ENCODE measurements around the gene HAS3. TPM values are rescaled to one million over a fixed set of nuclear protein-coding genes. Genes with fewer than 3 reads are reported as not detected.

Gene HAS3
- total RNA-seq, 4 donors from 2014 or later, result 0.78 to 3.3 (median 1.2) TPM

DNA sequence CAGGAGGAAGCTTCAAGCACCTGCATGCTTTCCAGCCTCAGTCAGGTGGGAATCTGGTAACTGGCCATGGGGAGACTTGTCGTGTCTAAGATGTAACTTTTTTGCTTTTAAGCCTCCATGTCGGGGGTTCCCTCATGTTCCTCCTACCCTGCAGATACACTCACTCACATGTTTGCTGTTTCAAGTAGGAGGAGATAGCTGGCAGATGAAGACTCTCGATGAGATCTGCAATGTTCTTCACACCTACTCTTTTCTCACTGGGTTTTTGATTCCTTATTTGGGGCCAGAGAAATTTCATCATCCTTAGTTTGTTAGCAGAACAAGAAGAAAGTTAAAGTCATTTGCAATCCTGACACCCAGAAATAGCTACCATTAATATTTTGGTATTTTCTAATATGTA, 51.7 kb downstream of the HAS3 start:
- H3K9me3 ChIP-seq, result no peaks in the 10 kb centered on the region
- no peak for TF ChIP-seq POLR2AphosphoS5 (IDR thresholded peaks at IDR 0.05)
- no peak for TF ChIP-seq EP300 (IDR thresholded peaks at IDR 0.05)
- no peak for TF ChIP-seq POLR2A (IDR thresholded peaks at IDR 0.05)
- TF ChIP-seq, protein P1, sequence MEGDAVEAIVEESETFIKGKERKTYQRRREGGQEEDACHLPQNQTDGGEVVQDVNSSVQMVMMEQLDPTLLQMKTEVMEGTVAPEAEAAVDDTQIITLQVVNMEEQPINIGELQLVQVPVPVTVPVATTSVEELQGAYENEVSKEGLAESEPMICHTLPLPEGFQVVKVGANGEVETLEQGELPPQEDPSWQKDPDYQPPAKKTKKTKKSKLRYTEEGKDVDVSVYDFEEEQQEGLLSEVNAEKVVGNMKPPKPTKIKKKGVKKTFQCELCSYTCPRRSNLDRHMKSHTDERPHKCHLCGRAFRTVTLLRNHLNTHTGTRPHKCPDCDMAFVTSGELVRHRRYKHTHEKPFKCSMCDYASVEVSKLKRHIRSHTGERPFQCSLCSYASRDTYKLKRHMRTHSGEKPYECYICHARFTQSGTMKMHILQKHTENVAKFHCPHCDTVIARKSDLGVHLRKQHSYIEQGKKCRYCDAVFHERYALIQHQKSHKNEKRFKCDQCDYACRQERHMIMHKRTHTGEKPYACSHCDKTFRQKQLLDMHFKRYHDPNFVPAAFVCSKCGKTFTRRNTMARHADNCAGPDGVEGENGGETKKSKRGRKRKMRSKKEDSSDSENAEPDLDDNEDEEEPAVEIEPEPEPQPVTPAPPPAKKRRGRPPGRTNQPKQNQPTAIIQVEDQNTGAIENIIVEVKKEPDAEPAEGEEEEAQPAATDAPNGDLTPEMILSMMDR (IDR thresholded peaks at IDR 0.05), result no peak
- peaks cover 0 to 99% of the 10 kb centered on the region in 2 donors for H3K36me3 ChIP-seq
- no peak overlapping the region for H3K4me3 ChIP-seq
- 60 to 65% methylated on average over 1 to 2 of the region's 3 CpGs for WGBS, 2 donors (ENCODE audit: low coverage in 1 of 2)
- no peak for ATAC-seq
- no peaks in the 10 kb centered on the region for H3K27me3 ChIP-seq
- no peaks in the 10 kb centered on the region for H3K4me1 ChIP-seq
- no peak overlapping the region for H3K27ac ChIP-seq

DNA sequence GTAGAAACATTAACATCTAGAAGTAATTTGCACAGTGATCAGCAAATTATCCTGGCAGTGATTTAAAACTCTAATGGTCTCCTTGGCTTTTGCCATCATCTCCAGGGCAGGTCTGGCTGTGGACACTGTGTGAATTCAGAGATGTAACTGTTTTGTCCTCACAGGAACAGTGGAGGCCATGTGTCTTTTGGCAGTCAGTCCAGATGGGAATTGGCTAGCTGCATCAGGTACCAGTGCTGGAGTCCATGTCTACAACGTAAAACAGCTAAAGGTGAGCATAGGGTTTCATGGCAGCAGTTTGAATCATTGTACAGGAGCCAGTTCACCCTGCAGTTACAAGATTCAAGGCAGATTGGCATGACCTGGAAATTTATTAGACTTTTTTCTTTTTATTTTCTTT, 54.7 kb downstream of the HAS3 start:
- ATAC-seq, result no peak
- H3K36me3 ChIP-seq, result peaks cover 0 to 96% of the 10 kb centered on the region in 2 donors
- no peaks in the 10 kb centered on the region for H3K27me3 ChIP-seq
- no peak overlapping the region for H3K4me3 ChIP-seq
- H3K27ac ChIP-seq, result no peak overlapping the region
- 86 to 89% methylated on average over 1 of the region's 1 CpG for WGBS, 2 donors (ENCODE audit: low coverage in 1 of 2)
- no peaks in the 10 kb centered on the region for H3K4me1 ChIP-seq
- no peak for TF ChIP-seq POLR2A (IDR thresholded peaks at IDR 0.05)
- TF ChIP-seq EP300 (IDR thresholded peaks at IDR 0.05), result no peak
- TF ChIP-seq POLR2AphosphoS5 (IDR thresholded peaks at IDR 0.05), result no peak
- TF ChIP-seq, protein P1 (IDR thresholded peaks at IDR 0.05), result no peak
- no peaks in the 10 kb centered on the region for H3K9me3 ChIP-seq

DNA sequence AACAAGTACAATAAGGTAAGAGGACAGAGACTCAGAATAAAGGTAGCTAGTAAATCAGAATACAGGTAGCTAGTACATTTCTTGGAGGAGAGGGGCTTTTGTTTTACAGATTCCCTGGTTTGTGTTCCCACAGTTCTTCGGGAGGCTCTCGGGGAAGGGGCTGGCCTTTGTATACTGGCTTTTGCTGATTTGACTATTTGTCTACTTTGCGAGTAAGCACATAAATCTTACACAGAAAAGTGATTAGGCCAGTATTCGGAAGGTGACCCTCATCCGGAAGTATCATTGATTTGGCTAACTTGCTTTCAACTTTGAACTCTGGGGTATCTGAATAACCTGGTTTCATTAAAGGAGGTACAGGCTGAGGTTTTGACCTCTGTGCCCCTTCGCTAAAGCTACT, 60.1 kb downstream of the HAS3 start:
- WGBS, 2 donors (ENCODE audit: low coverage in 1 of 2), result 98 to 100% methylated on average over 3 to 5 of the region's 6 CpGs
- TF ChIP-seq EP300 (IDR thresholded peaks at IDR 0.05) (no peak), POLR2AphosphoS5 (IDR thresholded peaks at IDR 0.05) (no peak), POLR2A (IDR thresholded peaks at IDR 0.05) (no peak)
- TF ChIP-seq, protein P1 (IDR thresholded peaks at IDR 0.05), result no peak
- no peak for ATAC-seq
- Histone ChIP-seq H3K27me3 (no peaks in the 10 kb centered on the region), H3K4me3 (no peak overlapping the region), H3K4me1 (peaks cover 0 to 10% (median 0%) of the 10 kb centered on the region in 3 donors), H3K9me3 (no peaks in the 10 kb centered on the region), H3K36me3 (peaks cover 2 to 88% of the 10 kb centered on the region in 2 donors), H3K27ac (peak overlapping the region in 1 of 4 donors; percentile 26)

DNA sequence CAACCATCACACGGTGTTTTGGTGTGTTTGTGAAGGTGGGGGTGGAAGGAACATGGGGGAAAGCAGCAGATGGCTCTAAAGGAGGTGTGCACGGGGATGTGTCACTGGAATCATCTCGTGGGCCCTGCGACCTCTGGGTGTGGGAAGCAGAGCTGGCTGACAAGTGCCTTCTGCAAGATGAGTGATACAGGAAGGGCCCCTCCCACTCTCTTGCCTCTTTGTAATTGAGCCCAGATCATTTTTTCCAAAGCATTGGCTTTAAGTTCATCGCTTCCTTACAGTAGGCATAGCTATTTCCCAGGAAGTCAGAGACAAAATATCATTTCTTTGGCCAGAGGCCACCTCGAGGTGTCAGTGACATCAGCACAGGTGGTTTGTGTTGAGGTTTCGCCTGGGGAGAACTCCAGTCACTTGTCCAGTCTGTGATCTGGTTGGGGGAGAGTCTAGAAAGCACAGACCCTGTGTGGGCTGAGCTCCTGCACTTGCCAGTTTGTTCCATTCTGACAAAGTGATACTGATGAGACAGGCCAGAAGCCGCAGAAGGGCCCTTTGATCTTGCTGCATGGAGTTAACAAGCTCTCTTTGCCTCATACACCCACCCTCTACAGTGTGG, 60.9 kb downstream of the HAS3 start:
- Histone ChIP-seq H3K27me3 (no peaks in the 10 kb centered on the region), H3K4me3 (no peak overlapping the region), H3K36me3 (peaks cover 2 to 80% of the 10 kb centered on the region in 2 donors), H3K9me3 (no peaks in the 10 kb centered on the region), H3K4me1 (peaks cover 0 to 16% (median 0%) of the 10 kb centered on the region in 3 donors), H3K27ac (peak overlapping the region in 2 of 4 donors; percentile 7 to 26)
- 38 to 43% methylated on average over 4 to 6 of the region's 8 CpGs for WGBS, 2 donors (ENCODE audit: low coverage in 1 of 2)
- TF ChIP-seq POLR2A (IDR thresholded peaks at IDR 0.05) (no peak), POLR2AphosphoS5 (IDR thresholded peaks at IDR 0.05) (no peak), EP300 (IDR thresholded peaks at IDR 0.05) (no peak)
- TF ChIP-seq, protein P1 (IDR thresholded peaks at IDR 0.05), result no peak
- no peak for ATAC-seq
